ELR (cell line): ENCODE data around the gene LSM3.

Source experiments
- DNase-seq: peaks from one replicate; pipeline ENCODE4 v3.0.0-alpha.2; 2015; ENCODE audit warnings: low read depth

LSM3 gene

GRCh38 chr3:14200841-14201240 is 22.2 kb downstream of the LSM3 start:
- no peak for DNase-seq

- DNase-seq = no peak
Measured at GRCh38 chr3:14201940-14202684, 23.5 kb downstream of the LSM3 start.

- DNase-seq = no peak
Measured at GRCh38 chr3:14202874-14203520, 24.4 kb downstream of the LSM3 start.

GRCh38 chr3:14203521-14204079 is 25.0 kb downstream of the LSM3 start:
- peak; percentile 74 for DNase-seq

- no peak for DNase-seq
Measured at GRCh38 chr3:14204515-14205284, 26.1 kb downstream of the LSM3 start.

GRCh38 chr3:14206548-14207177 is 28.0 kb downstream of the LSM3 start:
- DNase-seq = no peak

GRCh38 chr3:14208168-14208567 is 29.6 kb downstream of the LSM3 start:
- DNase-seq = no peak

GRCh38 chr3:14208977-14209394 is 30.4 kb downstream of the LSM3 start:
- DNase-seq = no peak

GRCh38 chr3:14209581-14210289 is 31.1 kb downstream of the LSM3 start:
- no peak for DNase-seq

- DNase-seq = no peak
Measured at GRCh38 chr3:14210290-14210688, 31.7 kb downstream of the LSM3 start.

GRCh38 chr3:14210843-14211594 is 32.4 kb downstream of the LSM3 start:
- DNase-seq = peak; percentile 16

- DNase-seq = no peak
Measured at GRCh38 chr3:14211621-14212020, 33.0 kb downstream of the LSM3 start.

GRCh38 chr3:14212032-14212431 is 33.4 kb downstream of the LSM3 start:
- DNase-seq = no peak

GRCh38 chr3:14213066-14213774 is 34.6 kb downstream of the LSM3 start:
- DNase-seq = no peak

GRCh38 chr3:14214764-14215163 is 36.1 kb downstream of the LSM3 start:
- no peak for DNase-seq

- no peak for DNase-seq
Measured at GRCh38 chr3:14216257-14217048, 37.8 kb downstream of the LSM3 start.

- DNase-seq = no peak
Measured at GRCh38 chr3:14218355-14218754, 39.7 kb downstream of the LSM3 start.

GRCh38 chr3:14220933-14221332 is 42.3 kb downstream of the LSM3 start:
- DNase-seq = no peak

- DNase-seq = no peak
Measured at GRCh38 chr3:14221902-14222301, 43.3 kb downstream of the LSM3 start.
